HG02943 (cell line): ENCODE measurements around the gene ACADSB.

Source experiments
- ATAC-seq: cut with Tn5 transposase; IDR thresholded peaks from one replicate; pipeline ENCODE4 v1.9.1; 2021; ENCODE audit warnings: mild to moderate bottlenecking, low read depth, moderate library complexity; ENCODE audit not compliant: unreplicated experiment

The ACADSB gene

GRCh38 chr10:123000155-123000554 is 8.7 kb upstream of the ACADSB start:
- ATAC-seq = no peak

DNA sequence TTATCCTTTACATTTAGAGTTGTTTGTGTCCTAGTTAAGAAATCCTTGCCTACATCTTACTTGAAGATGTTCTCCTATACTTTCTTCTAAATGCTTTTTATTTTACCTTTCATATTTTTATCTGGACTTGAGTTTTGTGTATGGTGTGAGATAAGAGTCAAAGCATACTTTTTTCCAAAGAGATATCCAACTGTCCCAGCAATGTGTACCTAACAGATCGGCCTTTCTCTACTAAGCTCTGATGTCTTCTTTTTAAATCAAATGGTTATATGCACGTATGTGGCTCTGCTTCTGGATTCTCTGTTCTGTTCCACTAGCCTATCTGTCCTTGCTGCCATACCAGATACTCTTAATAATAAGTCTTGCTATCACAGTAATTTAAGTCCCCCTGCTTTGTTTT is 7.4 kb upstream of the ACADSB start:
- no peak for ATAC-seq

DNA sequence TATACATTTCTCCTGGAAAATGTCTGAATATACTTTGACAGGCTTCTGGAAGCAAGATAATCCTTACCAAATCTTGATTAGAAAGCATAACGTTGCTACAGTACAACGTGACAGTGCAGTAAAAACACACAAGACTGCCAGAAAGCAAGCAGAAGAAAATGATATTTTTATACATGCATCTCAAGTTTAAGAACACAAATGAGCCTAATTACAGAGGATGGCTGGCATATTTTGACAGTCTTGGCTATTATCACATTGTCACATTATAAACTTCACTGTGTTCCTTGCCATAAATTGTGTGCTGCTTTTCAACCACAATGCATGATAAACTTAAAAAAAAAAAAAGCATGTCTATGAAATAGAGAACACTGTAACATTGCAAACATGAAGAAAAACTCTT is 4.5 kb upstream of the ACADSB start:
- no peak for ATAC-seq

DNA sequence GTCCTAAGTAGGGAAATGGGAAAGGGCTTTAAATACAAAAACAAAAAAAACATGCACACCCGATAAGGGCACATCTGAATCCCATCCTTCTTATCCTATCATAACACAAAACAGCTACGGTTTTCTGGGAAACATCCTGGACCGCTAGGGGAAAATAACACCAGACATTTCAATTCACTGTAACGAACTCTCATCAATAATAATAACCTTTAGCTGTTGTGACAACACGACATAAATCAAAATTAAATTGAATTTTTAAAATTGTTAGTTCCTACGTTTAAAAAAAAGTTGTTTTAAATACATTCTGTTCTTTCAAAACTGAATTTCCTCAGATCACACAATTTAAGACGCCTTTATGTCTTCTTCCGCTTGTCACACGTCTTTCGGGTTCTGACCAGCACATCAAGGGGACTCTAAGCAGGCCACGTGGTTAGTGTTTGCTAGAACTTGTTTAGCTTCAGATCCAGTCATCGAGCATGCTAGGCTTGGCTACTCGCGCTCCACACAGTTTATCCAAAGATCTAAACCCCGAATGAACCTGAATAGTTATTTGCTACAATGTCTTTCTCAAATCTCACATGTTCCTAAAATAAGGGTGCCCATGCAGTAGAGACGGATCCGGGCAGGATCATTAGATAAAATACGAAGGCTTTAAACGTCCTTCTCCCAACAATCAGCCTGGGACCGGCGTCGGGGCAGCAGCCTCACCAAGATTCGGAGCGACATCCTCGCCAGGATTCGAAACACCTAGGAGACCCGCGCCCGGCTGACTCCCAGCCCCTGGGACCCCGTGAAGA is 1.1 kb upstream of the ACADSB start:
- peak; percentile 35 for ATAC-seq

- peak; percentile 0 for ATAC-seq
These were observed 457 bp downstream of the ACADSB start for GRCh38 chr10:123009105-123009820.

GRCh38 chr10:123011987-123012386 is 3.2 kb downstream of the ACADSB start:
- no peak for ATAC-seq

- ATAC-seq = no peak
These were observed 4.9 kb downstream of the ACADSB start for GRCh38 chr10:123013456-123014419.

DNA sequence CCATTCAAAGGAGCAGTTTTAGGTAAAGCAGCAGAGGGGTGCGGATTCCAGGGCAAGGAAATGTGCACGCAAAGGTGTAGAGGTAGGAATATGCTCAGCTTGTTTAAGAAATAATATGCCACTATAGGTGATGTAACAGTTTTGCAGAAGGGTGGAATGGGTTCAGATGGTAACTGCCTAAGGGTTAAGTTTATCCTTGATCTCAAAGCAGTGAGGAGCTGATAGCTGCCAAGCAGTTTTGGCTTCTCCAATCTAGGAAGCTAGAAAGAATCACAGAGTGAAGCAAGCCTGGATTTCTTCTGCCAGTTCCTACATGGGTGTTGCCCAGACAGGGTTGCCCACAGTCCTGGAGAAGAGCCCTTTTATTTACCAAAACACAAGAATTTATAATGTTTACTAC is 6.0 kb downstream of the ACADSB start:
- ATAC-seq = no peak

DNA sequence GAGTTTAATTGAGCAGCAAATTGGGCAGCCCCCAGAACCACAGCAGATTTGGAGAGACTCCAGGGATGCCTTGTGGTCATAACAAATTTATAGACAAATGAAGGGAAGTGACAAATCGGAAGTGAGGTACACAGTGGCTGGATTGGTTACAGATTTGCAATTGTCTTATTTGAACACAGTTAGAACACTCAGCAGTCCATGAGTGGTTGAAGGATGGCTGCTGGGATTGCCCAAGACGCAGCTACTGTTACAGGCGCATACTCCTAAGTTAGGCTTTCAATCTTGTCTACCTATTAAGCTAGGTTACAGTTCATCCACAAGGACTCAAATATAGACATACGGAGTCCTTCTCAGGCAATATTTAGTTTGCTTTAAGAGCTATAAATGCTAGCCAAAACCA is 7.4 kb downstream of the ACADSB start:
- ATAC-seq = no peak

- ATAC-seq = no peak
These were observed 8.8 kb downstream of the ACADSB start for GRCh38 chr10:123017421-123018165.

DNA sequence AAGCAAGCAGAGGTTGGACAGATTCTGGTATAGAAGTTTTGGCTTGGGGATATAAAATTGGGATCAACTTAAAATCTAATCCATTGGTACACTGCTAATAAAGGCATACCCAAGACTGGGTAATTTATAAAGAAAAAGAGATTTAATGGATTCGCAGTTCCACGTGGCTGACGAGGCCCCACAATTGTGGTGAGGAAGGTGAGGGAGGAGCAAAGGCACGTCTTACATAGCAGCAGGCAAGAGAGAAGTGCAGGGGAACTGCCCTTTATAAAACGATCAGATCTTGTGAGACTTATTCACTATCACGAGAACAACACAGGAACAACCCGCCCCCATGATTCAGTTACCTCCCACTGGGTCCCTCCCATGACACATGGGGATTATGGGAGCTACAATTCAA is 9.7 kb downstream of the ACADSB start:
- ATAC-seq = no peak

DNA sequence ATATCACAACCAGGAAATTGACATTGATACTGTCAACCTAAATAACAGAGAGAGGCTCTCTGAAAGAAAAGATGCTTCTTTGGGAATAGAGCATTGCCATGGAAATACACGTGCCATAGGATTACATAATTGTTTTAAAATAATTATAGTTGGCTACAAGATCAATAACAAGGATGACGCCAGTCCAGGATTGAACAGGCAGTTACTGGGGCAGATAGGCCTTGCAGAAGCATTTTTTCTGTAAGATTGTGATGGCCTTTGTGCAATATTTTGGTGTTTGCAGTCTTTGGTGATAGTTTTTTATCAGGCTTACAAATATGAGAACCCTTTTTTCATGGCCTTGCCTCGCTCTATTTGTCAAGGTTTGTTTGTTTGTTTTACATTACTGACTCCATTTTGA is 10.5 kb downstream of the ACADSB start:
- no peak for ATAC-seq

GRCh38 chr10:123019941-123020703 is 11.3 kb downstream of the ACADSB start:
- no peak for ATAC-seq

- no peak for ATAC-seq
These were observed 12.7 kb downstream of the ACADSB start for GRCh38 chr10:123021517-123021916.

GRCh38 chr10:123024540-123024939 is 15.7 kb downstream of the ACADSB start:
- no peak for ATAC-seq

DNA sequence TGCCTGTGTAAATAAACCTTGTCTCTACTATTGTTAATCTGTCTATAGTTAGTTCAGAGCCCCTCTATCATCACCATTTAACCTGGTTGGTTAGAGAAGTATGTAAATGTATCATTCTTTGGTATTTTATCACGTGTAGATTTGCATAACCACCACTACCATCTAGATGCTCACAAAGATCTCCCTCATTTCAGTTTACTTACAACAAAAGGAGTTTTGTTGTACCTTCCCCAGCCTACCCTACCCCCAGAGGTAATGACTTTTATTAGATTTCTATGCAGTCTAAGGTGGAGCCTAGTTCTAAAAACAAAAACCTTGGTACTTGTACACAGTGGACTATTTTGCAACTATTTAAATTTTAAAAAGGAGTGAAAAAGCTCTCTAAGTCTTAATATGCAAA is 17.5 kb downstream of the ACADSB start:
- no peak for ATAC-seq

DNA sequence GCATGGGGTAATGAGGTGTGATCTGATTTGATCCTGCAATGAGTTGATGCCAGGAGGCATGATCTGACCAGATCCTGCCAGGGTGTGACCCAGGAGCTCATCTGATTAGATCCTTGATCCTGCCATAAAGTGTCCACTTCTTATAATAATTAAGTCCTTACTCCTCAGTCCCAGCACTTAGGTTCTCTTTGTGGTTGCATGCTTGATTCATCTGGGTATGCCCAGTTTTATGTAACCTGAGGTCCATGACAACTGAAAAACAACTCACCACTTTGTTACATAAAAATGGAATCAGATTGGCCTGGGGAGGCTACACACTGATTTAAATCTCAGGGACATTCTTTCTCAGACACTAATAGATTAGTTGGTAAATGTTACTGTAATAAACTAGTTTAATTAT is 19.1 kb downstream of the ACADSB start:
- ATAC-seq = no peak

DNA sequence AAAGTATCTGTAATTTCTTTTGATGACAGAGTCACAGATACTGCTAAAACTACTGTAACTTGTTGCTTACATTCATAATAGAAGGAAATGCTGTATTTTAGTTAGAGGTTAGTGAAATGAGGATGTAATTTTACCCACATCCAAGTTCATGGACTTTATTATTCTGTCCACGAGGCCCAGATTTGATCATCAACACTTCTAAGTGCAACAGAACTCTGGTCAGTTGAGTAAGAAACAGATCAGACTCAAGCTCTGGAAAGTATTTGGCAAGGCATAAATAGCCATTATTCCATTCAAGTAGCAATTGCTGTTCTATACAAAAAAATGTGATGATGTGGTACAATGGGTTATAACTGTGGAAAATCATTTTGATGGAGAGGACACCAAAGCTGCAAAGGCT is 22.3 kb downstream of the ACADSB start:
- ATAC-seq = no peak

DNA sequence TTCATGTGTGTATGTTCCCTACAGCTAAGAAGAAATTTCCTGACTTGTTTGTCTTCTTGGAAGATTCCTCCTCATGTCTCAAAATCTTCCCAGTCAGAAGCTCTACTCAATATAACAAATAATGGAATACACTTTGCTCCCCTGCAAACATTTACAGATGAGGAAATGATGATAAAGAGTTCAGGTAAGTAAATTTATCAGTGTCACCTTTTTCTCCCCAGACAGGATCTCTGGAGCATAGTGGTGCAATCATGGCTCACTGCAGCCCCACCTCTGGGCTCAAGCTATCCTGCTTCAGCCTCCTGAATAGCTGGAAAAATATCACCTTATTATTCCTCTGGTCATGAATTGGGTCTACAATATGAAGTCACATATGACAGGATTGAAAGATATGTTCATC is 25.5 kb downstream of the ACADSB start:
- ATAC-seq = no peak
